22Rv1 (cell line): ENCODE data around the gene RANBP17.
A peak's percentile ranks its signal among the peaks of the same experiment; 100 is the strongest.

Source experiments
- CTCF ChIP-seq: fragments of 450-650 bp; IDR thresholded peaks from 2 replicates; pipeline ENCODE4 v1.5.1; 2017; ENCODE audit warnings: mild to moderate bottlenecking
- ZFX ChIP-seq: fragments of 450-650 bp; IDR thresholded peaks from 2 replicates; pipeline ENCODE4 v1.6.1; 2017; ENCODE audit warnings: antibody characterized with exemption, borderline replicate concordance

DNA sequence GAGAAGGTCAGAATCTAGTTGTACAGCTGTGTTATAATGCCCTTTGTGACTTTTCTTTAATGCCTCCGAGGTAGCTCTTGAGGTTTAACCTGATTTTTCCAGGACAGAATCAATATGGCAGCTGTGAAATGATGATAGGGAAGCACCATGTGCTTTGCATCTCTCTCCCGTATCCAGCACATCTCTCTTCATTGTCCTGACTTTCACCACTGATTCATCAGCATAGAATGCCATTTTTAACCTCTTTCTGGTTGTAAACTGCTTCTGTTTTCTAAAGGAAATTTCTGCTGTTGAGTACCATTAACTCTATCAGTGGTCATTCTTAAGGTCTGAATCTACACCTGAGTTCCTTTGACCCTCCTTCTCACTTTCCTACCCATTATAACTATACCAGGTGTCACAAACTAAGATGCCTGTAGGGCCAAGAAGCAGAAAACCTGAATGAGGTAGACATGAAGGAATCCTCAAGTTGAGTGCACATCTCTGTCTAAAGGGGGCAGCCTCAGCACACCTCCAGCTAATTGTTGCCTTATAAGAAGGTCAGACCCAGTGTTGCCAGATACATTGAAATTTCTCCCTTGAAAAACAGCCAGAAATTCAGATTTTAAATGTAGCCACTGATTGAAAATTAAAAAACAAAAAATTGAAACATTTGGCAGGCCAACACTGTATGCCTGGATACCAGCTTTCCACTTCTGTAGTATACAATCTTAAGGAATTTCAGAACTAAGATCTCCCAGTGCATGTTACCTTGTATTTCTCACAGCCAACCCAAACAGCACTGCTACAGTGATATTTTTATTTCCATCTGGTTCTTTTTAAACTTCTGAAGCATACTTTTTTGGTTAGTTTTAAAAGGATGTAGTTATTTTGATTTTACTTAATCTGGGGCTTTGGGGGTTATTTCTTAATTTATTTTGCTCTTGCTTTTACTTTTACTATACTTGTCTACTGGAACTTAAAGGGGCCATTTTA is 411.5 kb downstream of the RANBP17 start:
- TF ChIP-seq CTCF (peak; percentile 57), ZFX (no peak)
